Renal pelvis (tissue), 4 donors: Measurements from ENCODE around the gene PRR14. TPM values are rescaled to one million over a fixed set of nuclear protein-coding genes. Genes with fewer than 3 reads are reported as not detected.
"Not testable (repeated sequence)": the region's sequence is repeated elsewhere in the genome, so short reads cannot be mapped to it uniquely, and the experiment has no call there.

Source experiments
- DNase-seq: peaks from one replicate; pipeline ENCODE4 v3.0.0-alpha.2; 2013
- polyA plus RNA-seq, 3 donors: library from polyadenylated mRNA; unstranded; fragments of 120-200 nt; gene quantifications; one replicate each; pipeline ENCODE4 v1.2.1, GENCODE V29; 2013; ENCODE audit not compliant: insufficient read length in 3 of 3

The PRR14 gene
- polyA plus RNA-seq, 3 donors, result 50.6 to 52.4 (median 51.8) TPM

DNA sequence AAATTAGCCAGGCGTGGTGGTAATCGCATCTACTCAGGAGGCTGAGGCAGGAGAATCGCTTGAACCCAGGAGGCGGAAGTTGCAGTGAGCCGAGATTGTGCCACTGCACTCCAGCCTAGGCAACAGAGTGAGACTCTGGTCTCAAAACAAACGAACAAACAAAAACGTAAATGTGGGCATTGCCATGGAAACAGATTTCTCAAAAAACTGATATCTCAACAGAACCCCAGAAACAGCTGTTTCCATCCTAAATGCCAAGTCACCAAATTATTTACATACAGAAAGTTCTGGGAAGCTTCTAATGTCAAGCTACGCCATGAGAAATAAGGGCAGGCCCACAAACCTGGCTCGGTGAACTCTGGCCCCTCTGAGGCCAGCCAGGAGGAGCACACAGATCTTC is 24.5 kb upstream of the PRR14 start:
- DNase-seq, result no peak

DNA sequence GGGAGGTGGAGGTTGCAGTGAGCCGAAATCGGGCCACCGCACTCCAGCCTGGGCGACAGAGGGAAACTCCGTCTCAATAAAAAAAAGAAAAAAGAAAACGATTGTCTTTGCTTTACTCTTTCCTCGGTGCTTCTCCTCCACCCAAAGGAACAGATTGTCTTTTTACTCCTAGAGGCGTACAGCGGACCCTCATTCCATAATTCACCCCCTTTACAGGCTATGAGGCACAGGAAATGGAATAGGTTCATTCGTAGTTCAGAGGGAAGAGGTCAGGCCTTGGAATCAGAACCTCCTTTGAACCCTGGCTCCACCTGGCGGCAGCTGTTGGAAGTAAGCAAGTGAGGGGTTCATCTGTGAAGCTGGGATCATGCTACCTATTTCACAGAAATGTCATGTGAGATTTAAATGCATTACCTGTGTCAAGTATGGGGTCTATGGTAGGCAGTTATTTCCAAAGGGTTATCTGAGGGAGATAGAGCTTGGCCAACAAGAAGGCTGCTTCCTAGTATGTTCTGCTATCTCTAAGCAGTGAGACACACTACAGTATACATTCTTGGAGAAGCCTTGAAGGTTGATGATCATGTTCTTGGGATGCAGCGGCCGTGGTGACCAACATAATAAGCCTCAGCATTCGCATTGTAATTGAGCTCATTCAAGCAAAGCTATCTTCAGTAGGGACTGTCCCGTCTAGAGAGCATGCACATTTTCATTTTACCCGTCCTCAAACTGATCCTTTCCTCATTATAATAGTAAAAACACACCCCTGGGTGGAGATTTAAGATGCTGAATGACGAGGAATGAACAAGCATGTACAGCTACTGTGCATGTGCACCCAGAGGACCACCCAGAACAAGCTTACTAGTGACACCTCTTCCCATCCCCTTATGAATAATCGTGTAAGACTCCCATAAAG is 21.9 kb upstream of the PRR14 start:
- DNase-seq, result peak; percentile 88

DNA sequence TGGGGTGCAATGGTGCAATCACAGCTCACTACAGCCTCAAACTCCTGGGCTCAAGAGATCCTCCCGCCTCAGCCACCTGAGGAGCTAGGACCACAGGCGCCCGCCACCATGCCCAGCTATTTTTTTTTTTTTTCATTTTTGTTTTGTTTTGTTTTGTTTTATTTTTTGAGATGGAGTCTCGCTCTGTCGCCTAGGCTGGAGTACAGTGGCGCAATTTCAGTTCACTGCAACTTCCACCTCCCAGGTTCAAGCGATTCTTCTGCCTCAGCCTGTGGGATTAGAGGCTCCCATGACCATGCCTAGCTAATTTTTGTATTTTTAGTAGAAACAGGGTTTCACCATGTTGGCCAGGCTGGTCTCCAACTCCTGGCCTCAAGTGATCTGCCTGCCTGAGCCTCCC is 18.3 kb upstream of the PRR14 start:
- not testable (repeated sequence) for DNase-seq

DNA sequence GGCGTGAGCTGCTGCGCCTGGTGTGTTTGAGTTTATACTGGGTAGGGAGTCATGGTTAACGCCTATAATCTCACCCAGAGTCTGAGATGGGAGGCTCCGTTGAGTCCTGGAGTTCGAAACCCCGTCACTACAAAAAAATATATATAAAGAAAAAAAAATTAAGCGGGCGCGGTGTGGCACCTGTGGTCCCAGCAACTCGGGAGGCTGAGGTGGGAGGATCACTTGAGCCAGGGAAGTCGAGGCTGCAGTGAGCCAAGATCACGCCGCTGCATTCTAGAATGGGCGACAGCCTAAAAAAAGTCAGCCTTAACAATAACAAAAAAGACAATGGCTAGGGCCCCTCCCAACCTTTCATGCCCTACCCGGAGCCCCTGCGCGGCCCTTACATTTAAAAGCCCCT is 17.2 kb upstream of the PRR14 start:
- no peak for DNase-seq

DNA sequence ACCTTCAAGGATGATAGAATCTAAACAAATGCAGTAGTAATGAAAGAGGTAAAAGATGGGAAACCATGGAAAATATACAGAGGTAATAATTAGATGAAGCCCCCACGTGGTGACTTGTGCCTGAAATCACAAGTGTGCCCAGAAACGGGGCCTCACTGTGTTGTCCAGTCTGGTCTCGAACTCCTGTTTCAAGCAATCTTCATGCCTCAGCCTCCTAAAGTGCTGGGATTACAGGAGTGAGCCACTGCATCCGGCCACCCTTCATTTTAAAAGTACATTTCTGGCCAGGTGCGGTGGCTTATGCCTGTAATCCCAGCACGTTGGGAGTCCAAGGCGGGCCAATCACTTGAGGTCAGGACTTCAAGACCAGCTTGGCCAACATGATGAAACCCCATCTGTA is 14.2 kb upstream of the PRR14 start:
- no peak for DNase-seq

DNA sequence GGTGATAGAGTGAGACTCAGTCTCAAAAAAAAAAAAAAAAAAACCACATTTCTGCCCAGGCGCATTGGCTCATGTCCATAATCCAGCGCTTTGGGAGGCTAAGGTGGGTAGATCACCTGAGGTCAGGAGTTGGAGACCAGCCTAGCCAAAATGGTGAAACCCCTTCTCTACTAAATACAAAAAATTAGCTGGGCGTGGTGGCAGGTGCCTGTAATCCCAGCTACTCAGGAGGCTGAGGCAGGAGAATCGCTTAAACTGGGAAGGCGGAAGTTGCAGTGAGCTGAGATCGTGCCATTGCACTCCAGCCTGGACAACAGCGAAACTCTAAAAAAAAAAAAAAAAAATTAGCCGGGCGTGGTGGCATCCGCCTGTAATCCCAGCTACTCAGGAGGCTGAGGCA is 13.6 kb upstream of the PRR14 start:
- DNase-seq, result not testable (repeated sequence)

DNA sequence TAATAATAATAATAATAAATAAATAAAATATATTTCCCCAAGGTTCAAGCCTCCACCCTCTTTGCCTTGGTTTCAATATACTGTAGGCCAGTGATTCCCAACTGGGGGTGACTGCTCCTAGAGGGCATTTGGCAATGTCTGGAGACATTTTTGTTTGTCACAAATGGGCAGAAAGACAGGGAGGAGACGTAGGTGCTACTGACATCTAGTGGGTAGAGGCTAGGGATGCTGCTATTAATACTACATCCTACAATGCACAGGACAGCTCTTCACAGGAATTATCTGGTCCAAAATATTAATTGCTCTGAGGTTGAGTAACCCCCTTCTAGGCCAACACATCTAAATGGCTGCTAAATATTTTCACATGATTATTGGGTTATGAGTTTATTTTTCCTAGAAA is 12.8 kb upstream of the PRR14 start:
- DNase-seq, result no peak

DNA sequence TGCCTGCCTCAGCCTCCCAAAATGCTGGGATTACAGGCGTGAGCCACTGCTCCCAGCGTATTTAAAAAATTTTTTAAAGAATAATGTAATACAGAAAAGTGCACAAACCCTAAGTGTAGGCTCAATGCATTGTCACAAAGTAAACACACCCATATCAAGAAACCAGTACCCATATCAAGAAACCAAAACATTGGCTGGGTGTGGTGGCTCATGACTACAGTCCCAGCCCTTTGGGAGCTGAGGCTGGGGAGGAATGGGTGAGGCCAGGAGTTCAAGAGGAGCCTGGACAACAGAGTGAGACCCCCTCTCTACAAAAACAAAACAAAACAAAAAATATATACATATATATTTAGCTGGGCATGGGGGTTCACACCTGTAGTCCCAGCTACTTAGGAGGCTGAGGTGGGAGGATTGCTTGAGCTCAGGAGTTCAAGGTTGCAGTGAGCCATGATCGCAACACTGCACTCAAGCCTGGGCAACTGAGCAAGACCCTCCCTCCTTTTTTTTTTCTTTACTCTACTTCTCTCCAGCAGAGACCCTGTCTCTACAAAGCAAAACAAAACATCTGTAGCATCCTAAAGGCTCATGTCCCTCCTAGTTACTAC is 9.3 kb upstream of the PRR14 start:
- no peak for DNase-seq

DNA sequence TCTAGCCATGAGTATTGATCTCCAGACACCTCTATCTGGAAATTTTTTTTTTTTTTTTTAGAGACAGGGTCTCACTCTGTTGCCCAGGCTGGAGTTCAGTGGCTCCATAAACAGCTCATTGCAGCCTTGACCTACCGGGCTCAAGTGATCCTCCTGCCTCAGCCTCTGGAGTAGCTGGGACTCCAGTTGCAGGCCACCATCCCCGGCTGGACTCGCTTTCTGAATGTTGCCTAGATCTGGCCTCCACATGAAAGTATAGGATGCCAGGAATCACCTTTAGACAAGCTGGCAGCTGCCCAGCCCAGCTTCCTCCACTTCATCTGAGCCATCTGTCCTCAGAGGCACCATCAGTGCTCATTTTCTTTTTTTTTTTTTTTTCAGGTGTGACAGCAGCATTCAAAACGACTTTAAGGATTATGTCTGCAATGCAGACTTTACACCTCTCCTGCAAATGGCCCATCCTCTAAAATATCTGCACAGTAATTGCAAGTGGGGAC is 6.4 kb upstream of the PRR14 start:
- DNase-seq, result no peak

DNA sequence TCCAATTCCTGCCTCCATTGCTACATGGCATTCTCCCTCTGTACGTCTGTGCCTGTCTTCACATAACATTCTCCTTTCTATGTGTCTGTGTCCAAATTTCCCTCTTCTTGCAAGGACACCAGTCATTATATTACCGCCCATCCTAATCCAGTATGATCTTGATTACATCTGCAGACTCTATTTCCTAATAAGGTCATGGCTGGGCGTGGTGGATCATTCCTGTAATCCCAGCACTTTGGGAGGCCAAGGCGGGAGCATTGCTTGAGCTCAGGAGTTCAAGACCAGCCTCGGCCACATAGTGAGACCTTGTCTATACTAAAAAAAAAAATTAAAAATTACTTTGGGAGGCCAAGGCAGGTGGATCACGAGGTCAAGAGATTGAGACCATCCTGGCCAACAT is 5.0 kb upstream of the PRR14 start:
- DNase-seq, result no peak

DNA sequence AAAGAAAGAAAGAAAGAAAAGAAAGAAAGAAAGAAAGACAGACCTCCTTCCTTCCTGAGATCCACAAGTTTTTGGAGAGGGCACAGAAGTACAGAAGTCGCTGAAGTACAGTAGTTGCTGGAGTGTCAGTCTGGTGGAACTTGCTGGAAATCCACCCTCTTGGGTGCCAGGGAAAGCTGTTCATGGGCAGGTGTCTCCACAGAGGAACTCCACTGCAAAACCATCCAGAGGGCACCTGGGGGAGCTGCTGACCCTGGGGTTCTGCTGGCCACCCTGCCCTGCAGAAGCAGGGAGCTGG is 3.5 kb upstream of the PRR14 start:
- DNase-seq, result no peak

DNA sequence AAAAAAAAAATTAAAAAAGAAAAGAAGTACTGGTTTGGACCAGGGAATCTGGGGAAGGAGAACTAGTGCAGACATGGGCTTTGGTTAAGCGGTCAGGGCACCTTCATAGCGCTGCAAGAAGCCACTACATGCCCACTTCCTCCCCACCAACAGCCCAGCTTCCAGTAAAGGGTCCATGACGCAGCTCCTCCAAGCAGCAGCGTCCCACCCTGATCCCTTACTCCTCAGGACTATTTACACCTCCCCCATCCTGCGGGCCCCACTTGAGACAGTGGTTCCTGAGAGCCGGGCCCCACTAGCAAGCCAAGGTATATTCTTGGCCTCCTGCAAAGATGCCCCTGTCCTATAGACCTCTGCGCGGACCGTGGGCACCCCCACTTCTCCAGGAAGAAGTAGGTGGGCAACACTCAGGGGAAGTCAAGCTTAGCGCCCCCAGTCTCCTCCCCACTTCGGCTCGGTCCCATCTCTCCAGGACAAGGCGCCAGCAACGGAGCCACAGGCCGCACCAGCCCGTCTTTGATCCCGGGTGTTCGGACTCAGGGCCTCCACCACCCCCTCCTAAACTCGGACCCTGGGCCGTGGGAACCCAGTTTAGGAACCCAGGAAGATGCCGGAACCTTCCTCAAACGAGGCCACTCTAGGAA is 913 bp upstream of the PRR14 start:
- DNase-seq, result no peak

DNA sequence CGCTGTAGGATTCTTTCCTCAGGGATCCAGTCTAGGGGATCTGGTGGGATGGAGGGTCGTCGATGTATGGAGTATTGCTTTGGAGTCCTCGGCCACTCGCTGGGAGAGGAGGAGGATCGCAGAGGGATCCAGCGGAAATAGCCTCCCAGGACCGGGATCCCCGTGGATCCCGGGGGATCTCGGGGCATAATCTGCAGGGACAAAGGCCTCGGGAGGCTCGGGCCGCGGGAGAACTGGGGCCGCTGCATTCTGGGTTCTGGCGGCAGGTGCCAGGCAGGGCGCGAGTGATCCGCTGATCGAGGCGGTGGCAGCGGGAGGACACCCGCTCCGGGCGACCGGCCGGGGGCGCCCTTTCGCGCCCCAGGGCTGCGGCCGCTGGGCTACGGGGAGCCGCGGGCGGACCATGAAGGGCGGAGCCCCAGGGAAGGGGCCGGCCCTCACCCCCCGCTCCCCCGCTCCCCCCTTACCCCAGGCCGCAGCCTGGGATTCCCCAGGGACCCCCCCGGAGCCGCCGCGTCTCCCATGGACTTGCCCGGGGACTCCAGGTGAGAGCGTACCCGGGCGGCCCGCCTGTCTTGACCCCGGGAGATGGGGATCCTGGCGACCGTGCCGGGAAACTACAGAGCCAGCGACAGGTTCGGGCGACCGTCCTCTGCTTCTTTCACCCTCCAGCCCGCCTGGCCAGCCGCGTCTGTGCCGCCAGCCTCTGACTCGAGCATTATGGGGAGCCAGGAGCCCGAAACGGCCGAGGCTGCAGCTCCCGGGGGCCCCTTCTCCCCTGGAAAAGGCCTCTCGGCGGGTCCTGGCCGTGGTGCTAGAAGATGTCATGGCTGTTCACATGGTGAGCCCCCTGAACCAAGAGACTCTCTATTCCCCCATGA is 604 bp downstream of the PRR14 start:
- DNase-seq, result peak; percentile 43

DNA sequence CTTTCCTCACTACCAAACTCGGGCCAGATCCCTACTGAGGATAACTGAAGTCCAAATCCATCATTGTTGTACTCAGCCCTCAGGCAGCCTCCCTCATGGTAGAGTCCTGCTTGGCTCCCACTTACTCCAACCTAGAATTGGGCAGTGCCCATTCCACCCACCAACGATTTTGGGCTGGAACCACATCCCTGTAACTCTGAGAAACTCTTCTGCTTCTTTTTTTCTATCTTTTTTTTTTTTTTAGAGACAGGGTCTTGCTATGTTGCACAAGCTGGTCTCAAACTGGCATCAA is 1.2 kb downstream of the PRR14 start:
- no peak for DNase-seq

DNA sequence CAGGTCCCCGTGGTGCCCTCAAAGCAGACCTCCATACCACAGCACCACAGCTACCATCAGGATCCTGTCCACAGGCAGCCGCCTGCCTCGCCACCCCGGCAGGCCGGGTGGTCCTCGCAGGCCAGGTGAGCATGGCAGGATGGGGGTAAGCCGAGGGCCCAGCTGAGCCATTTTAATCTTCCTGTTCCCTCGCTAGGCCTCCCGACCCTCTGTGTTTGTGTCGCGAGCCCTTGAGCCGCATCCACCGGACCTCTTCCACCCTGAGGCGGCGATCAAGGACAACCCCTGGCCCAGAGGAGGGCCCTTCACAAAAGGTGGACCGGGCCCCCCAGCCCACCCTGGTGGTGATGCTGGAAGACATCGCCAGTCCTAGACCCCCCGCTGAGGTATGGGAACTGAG is 2.0 kb downstream of the PRR14 start:
- no peak for DNase-seq

DNA sequence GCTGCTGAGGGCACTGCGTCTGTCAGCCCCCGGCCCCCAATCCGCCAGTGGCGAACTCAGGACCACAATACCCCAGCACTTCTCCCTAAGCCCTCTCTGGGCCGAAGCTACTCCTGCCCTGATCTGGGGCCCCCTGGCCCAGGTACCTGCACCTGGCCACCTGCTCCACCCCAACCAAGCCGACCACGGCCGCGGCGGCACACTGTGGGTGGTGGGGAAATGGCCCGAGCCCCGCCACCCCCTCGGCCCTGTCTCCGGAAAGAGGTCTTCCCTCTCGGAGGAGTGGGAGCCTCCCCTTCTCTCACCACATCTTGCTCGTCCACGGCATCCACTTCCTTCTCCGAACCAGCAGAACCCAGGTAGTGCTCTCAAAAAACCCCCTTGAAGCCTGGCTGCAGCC is 4.1 kb downstream of the PRR14 start:
- DNase-seq, result no peak

DNA sequence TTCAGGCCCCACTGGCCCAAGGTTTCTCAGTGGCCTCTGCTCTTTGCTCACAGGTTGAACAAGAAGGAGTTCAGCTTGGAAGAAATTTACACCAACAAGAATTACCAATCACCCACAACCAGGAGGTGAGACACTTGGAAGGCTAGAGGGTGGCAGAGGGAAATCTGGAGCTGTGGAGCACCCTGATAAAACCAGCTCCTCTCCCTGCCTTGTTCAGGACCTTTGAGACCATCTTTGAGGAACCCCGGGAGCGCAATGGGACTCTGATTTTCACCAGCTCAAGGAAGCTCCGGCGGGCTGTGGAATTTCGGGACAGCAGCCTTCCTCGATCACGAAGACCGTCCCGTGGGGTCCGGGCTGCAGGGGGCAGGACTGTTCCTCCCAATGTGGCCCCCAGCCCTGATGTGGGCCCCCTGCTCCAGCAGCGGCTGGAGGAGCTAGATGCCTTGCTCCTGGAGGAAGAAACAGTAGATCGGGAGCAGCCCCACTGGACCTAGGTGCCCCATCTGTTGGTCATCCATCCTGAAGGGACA is 5.1 kb downstream of the PRR14 start:
- no peak for DNase-seq

DNA sequence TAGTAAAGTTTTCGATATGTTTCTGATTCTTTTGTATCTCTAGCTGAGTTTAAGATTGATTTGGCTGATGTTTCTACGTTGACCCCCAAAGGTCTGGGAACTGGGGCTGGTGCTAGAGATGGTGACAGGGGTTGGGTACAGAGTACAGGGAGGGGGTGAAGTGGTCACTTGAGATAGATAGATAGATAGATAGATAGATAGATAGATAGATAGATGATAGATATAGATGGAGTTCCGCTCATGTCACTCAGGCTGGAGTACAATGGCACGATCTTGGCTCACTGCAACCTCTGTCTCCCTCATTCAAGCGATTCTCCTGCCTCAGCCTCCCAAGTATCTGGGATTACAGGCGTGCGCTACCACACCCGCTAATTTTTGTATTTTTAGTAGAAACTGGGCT is 5.6 kb downstream of the PRR14 start:
- DNase-seq, result no peak

DNA sequence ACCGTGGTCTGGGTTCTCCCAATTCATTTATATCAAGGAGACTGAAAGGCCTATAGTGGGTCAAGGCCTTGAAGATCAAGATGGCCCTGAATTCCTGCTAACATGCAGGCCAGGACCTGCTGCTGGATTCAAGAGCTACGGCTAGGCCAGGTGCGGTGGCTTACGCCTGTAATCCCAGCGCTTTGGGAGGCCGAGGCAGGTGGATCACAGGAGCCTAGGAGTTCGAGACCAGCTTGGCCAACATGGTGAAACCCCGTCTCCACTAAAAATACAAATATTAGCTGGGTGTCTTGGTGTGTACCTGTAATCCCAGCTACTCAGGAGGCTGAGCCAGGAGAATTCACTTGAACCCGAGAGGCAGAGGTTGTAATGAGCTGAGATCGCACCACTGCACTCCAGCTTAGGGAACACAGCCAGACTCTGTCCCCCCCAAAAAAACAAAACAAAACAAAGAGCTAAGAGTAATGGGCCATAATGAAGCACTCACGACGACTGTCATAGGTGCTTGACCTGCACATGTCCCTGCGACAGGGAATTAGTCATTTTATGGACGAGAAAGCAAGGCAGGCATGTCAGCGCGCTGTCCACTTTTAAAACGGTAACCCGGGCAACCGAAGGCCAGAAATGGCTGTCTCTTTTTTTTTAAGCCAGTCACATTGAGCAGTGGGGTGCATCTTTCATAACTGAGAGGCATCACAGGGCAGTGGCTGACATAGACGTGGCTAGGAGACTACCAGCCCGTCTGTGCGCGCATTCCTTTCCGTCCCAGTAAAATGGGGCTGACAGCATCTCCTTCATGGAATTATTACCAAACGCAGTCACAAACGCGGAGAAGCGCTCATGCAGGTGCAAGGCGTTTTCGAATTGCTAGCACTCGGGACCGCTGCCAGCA is 6.5 kb downstream of the PRR14 start:
- DNase-seq, result no peak

DNA sequence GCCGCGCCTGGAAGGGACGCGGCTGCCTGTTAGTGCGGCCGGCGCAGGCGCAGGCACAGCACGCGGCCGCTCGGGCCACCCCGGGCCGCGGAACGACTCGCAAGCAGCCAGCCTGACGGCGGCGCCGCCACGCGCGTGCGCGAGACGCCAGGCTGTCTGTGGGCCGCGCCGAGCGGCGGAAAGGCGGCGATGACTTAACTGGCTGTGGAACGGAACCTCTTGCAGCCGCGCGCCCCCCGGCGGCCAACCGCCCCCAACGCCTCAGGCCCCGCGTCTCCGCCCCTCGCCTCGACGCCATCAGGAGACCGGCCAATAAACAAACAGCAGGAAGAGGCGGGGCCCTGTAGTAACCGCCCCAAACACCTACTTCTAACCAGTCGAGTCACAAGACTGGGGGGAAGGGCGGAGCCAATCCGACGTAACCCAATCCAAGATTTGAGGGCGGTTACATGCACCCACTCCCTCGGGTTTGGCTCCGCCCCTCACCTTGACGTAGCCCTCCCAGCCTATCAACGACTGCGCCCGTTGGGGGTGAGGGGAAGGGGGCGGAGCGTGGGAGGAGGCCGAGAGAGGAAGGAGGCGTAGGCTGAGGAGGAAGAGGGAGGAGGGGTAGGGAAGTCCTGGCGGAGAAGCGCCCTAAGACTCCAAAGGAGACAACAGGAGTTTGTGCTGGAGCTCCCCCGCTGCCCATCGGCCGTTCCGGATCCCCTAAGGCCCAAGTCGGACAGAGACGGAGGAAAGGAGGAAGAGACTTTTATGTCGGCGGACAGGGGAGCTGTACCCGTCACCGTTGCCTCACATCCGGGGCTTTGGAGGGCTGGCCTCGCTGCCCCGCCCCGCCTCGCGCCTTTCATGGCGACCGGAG is 7.3 kb downstream of the PRR14 start, which contains the start of gene FBRS:
Gene FBRS, plus strand, starts transcription at position 566 of the 865 bp plus-strand sequence. CDS start 1,088 bp downstream, outside the sequence.
- DNase-seq, result peak; percentile 100
